Ureter (tissue), 1 donor: ENCODE data around the gene HLA-A. TPM values are rescaled to one million over a fixed set of nuclear protein-coding genes. Genes with fewer than 3 reads are reported as not detected.

Experiments used
- DNase-seq: peaks from one replicate; pipeline ENCODE4 v3.0.0-alpha.2; 2020; ENCODE audit warnings: low spot score
- total RNA-seq: library from RNA; stranded (reverse); gene quantifications from one replicate; pipeline ENCODE4 v1.2.4, GENCODE V29; 2023
- donor health status: DM: yes; HTN: yes; CAD: no.

HLA-A gene
- total RNA-seq, 1 donor from 2014 or later: 304 TPM

- DNase-seq: no peak
Observed at GRCh38 chr6:29989211-29989610, 46.9 kb downstream of the HLA-A start.

- DNase-seq: no peak
Observed at GRCh38 chr6:29990931-29991330, 48.6 kb downstream of the HLA-A start.

GRCh38 chr6:29992807-29993206 lies 50.5 kb downstream of the HLA-A start:
- no peak for DNase-seq

- DNase-seq: peak; percentile 24
Observed at GRCh38 chr6:29994826-29995225, 52.5 kb downstream of the HLA-A start.

GRCh38 chr6:29995340-29995777 lies 53.0 kb downstream of the HLA-A start:
- peak; percentile 17 for DNase-seq

Other genes with a start within 250 kb of the HLA-A start
- 51.6 TPM for gene HLA-F, start 219.1 kb upstream of the HLA-A start, total RNA-seq
- not detected for gene HLA-G, start 114.7 kb upstream of the HLA-A start, total RNA-seq
- gene POLR1H, start 118.7 kb downstream of the HLA-A start, total RNA-seq: 33.2 TPM
- gene PPP1R11, start 124.7 kb downstream of the HLA-A start, total RNA-seq: 76.0 TPM
- gene RNF39, start 133.2 kb downstream of the HLA-A start, total RNA-seq: 0.65 TPM
- 0.78 TPM for gene TRIM31, start 170.6 kb downstream of the HLA-A start, total RNA-seq
- not detected for gene TRIM40, start 193.6 kb downstream of the HLA-A start, total RNA-seq
- not detected for gene TRIM10, start 218.7 kb downstream of the HLA-A start, total RNA-seq
- gene TRIM15, start 221.0 kb downstream of the HLA-A start, total RNA-seq: not detected